GM18520 (cell line): ENCODE measurements around the gene UGT3A2.
"Not testable (repeated sequence)": the region's sequence is repeated elsewhere in the genome, so short reads cannot be mapped to it uniquely, and the experiment has no call there.

ENCODE experiments used
- ATAC-seq: cut with Tn5 transposase; IDR thresholded peaks from one replicate; pipeline ENCODE4 v1.9.1; 2021; ENCODE audit not compliant: unreplicated experiment

UGT3A2 gene

DNA sequence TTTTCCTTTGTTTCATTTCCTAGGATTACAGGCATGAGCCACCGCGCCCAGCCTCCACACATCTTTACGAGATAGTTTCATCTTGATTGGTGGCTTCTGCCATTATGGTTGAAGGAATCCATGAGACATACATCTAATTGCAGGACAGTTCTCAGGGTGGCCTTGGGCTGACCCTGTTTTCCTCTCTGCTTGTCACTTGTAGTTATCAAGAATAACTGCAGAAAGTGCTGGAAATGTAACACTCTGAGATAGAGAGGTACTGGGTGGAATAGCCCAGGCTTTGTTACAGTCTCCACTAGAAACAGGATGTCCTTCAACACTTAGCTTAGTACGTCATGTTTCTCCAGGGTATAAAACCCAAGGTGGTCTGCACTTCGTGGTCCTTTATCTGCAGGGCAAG is 10.7 kb downstream of the UGT3A2 start:
- no peak for ATAC-seq

DNA sequence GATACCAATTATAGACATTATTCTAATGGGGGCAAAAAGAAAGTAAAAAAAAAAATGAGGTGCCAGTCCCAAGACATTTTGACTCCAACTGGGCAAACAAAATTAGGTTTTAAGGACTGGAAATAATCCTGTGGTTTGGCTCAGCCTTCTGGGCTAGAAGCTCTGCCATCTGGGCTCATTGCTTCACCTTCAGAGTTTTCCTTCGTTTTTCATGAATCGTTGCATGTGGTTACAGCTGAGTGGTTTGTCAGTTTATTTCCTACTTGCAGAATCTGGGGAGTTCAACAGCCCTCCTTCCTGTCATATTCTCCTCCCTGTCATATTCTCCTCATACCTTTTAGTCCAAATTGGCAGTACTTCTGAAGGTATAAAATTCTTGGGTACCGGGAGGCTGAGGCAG is 12.0 kb downstream of the UGT3A2 start:
- no peak for ATAC-seq

GRCh38 chr5:36052538-36052937 is 14.1 kb downstream of the UGT3A2 start:
- ATAC-seq: no peak

DNA sequence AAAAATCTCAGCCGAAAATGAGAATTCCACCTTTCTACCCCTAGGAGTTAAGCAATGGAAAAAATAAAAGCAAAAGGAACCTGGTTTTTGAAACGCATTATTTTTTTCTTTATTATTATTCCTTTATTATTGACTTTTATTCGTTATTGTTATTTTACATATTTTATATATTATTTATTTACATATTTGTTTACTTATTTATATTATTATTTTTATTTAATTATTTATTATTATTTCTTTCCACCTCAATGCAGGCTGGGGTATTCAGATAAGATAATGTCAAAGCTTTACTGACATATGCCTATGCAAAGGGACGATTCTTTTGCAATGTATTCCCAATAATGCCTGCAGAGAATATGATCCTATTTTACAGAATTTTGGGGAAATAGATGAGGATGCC is 16.7 kb downstream of the UGT3A2 start:
- ATAC-seq: no peak

GRCh38 chr5:36047384-36048160 is 19.1 kb downstream of the UGT3A2 start:
- ATAC-seq: no peak

- ATAC-seq: no peak
These were observed 20.8 kb downstream of the UGT3A2 start for GRCh38 chr5:36045895-36046294.

GRCh38 chr5:36041537-36041845 is 25.2 kb downstream of the UGT3A2 start:
- ATAC-seq: no peak

GRCh38 chr5:36040651-36041536 is 25.8 kb downstream of the UGT3A2 start:
- no peak for ATAC-seq

DNA sequence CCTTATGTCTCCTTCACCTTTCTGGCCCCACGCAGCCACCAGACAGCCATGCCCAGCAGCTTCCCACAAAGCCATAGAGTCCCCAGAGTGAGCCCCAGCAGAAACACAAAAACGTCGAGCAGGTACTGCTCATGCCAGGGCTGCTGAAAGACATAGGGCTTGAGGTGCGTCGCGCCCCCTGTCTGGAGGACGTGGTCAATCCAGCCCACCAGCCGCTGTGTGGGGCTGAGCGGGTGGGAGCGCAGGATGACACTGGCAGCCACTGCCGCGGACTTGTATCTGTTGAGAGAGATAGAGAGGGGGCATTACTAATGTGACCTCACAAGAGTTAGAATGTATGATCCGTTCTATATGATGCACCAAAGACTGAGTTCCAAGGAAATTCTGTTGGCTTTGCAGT is 31.0 kb downstream of the UGT3A2 start:
- no peak for ATAC-seq

GRCh38 chr5:36034536-36035134 is 32.0 kb downstream of the UGT3A2 start:
- not testable (repeated sequence) for ATAC-seq

DNA sequence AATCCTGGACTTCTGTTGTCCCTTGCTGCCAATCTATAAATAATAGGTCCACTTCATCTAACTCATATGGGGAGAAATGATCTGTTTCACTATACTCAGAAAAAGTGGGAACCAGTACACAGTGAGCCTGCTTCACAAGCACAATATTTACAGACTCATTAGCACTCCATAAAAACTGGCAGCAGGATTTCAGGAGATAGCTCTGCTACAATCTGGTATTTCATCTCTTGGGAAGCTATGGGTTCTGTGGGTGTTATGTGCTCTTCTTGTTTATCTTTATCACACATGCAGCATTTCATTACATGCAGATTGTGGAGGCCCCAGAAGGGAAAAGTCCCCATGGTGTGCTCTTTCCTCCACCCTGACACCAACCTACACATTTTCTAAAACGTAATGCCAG is 33.2 kb downstream of the UGT3A2 start:
- ATAC-seq: no peak

DNA sequence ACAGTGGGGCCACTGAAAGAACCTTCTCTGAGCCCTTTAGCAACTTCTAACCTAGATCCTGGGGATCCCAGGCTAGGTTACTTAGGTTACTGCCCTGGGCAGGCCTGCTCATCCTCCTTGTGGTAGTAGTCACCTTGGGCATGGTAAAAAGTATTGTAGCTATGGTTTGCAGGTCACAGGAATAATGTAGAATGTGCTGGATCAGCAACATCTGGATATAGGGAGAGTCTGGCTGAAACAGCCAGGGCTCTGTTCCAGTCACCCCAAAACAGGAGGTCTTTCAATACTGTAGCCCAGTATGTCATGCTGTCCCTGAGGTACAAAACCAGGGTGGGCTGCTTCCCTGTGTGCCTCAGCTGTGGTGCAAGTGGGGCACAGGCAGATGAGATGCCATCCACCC is 33.6 kb downstream of the UGT3A2 start:
- ATAC-seq: no peak

DNA sequence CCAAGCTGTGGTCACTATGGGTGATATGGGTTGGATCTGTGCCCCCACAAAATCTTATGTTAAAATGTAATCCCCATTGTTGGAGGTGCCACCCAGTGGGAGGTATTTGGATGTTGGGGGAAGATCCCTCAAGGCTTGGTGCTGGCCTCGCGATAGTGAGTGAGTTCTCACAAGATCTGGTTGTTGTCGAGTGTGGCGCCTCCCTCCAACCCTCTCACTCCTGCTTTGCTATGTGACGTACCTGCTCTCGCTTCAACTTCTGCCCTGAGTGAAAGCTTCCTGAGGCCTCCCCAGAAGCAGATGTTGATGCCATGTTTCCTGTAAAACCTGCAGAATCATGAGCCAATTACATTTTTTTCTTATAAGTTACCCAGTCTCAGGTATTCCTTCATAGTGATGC is 35.5 kb downstream of the UGT3A2 start:
- no peak for ATAC-seq

GRCh38 chr5:36029914-36030313 is 36.8 kb downstream of the UGT3A2 start:
- ATAC-seq: no peak

DNA sequence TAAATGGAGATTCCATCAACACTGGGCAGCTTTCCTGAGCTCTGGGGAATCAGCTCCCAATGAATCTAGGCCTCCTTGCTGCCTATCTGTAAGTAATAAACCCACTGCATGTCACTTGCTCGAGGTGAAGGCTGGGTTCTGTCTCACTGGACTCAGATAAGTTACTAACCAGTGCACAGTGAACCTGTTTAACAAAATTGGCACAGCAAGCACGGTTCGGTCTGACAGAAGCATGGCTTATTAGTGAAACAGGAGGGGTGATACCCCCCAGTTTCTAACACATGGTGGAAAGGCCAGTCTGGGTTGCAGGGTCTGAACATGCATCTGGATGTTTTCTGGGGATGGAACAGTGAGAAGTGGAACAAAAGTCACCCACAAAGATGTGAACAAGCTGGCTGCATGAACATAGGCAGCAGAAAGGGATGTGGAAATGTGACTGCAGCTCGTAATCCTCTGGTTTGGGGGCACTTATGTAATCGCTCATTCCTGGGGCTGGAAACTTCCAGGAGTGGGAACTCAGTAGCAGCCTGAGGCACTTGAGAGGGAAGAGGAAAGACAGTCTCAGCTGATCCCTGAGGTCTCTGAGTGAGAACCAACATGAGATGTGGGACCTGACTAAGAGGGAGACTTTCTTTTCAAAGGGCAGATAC is 37.7 kb downstream of the UGT3A2 start:
- no peak for ATAC-seq

GRCh38 chr5:36027711-36028110 is 39.0 kb downstream of the UGT3A2 start:
- ATAC-seq: no peak

DNA sequence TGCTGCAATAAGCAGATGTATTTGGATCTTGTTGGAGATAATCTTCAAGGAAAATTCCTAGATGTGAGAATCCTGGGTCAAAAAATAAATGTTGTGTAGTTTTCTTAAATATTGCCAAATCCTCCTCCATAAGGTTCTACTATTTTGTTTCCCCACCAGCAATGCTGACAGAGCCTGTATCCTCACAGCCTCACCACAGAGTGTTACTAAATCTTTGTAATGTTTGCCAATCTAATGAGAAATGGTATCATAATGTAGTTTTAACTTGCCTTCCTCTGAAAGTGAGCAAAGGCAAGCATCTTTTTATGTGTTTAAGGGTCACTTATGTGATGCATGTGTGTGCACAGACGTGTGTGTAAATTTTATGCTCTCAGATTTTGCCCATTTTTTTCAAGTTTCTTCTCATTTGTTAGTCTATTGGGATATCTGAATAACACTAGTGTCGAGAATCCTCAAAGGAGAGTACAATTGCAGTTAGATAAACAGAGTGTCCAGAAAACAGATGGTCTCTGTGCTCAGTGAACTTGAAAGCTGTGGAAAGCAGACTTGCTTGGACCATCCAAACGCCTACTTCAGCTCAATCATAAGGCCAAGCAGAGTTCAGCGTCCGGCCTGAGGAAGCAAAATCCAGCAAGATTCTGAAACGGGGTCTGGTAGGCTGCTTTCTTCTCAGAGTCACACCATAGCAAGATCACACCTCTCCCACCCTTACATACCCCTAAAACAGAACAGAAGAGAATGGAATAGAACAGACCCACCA is 39.8 kb downstream of the UGT3A2 start:
- ATAC-seq: no peak

DNA sequence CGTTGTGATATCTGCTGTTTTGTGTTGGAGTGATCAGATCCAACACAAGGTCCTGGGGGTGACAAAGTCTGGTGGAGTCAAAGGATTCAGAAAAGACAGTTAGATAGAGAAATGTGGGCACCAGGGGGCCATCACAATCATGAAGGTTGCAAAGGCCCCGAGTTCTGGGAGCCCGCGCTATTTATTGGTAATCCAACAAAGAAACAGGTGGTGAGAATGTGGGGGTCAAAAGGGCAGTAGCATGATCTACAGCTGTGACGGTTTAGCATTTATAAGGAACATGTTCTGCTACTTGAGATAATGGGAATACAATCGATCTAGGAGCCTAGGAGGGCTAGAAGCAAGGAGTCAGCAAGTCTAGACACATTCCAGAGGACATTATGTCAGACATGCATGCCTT is 44.4 kb downstream of the UGT3A2 start:
- not testable (repeated sequence) for ATAC-seq

GRCh38 chr5:36019584-36019983 is 47.1 kb downstream of the UGT3A2 start:
- not testable (repeated sequence) for ATAC-seq

DNA sequence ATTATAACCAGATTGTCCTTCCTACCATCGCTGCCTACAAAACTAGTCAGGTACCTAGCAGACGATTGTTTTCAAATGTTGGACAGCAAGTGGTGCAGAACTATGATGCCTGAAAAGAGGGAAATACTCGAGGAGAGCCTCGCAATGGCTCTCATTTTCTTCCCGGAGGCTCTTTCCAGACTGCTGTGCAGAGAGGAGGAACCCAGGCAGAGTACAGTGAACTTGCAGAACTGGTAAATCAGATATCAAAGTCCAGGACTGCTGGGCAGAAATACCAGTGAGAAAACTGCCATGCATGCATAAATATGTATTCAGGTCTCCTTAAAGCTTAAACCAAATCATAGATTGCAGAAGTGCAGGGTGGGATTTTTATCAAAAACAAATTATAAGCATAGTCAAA is 49.1 kb downstream of the UGT3A2 start:
- no peak for ATAC-seq

DNA sequence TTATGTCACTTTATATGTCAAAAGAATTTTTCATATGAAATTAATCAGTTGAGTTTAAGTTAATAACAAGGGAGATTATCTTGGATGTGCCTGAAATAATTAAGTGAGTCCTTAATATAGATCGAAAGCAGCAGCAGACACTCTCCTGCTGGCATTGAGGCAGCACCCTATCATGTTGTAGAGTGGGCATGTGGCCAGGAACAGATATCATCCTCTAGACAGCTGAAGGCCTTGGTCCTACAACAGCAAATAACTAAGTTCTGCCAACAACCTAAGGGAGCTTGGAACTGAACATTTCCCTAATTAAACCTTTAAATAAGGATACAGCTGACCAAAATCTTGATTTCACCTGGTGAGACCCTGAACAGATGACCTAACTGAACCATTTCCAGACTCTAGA is 49.7 kb downstream of the UGT3A2 start:
- no peak for ATAC-seq
